SU-DHL-6 (cell line): ENCODE data around the gene MYO6.

Experiments used
- EZH2phosphoT487 ChIP-seq: fragments of 200-600 bp; sonication (generic), shearing (Covaris generic); conservative IDR thresholded peaks from 2 replicates; pipeline ENCODE4 v1.6.1; 2018; ENCODE audit warnings: mild to moderate bottlenecking, antibody characterized with exemption, low read length, moderate library complexity, mixed read lengths
- TF ChIP-seq, protein P1 (sequence below): fragments of 200-600 bp; sonication (generic); IDR thresholded peaks from one replicate; pipeline ENCODE4 v1.5.1; 2017; ENCODE audit warnings: antibody characterized with exemption, mild to moderate bottlenecking, low read length, moderate library complexity; ENCODE audit not compliant: insufficient read depth, poor library complexity, severe bottlenecking

DNA sequence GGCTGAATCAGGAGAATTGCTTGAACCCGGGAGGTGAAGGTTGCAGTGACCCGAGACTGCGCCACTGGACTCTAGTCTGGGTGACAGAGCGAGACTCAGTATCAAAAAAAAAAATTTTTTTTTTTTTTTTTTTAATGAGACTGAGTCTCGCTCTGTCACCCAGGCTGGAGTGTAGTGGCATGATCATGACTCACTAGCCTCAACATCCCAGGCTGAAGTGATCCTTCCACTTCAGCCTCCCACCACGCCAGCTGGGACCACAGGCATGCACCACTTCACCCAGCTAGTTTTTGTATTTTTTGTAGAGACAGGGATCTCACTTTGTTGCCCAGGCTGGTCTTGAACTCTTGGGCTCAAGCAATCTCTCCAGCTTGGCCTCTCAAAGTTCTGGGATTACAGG, 53.3 kb downstream of the MYO6 start:
- TF ChIP-seq, protein P1, sequence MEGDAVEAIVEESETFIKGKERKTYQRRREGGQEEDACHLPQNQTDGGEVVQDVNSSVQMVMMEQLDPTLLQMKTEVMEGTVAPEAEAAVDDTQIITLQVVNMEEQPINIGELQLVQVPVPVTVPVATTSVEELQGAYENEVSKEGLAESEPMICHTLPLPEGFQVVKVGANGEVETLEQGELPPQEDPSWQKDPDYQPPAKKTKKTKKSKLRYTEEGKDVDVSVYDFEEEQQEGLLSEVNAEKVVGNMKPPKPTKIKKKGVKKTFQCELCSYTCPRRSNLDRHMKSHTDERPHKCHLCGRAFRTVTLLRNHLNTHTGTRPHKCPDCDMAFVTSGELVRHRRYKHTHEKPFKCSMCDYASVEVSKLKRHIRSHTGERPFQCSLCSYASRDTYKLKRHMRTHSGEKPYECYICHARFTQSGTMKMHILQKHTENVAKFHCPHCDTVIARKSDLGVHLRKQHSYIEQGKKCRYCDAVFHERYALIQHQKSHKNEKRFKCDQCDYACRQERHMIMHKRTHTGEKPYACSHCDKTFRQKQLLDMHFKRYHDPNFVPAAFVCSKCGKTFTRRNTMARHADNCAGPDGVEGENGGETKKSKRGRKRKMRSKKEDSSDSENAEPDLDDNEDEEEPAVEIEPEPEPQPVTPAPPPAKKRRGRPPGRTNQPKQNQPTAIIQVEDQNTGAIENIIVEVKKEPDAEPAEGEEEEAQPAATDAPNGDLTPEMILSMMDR = no peak
- no peak for TF ChIP-seq EZH2phosphoT487
